Body of pancreas (tissue), 4 donors: ENCODE data around the gene ZWILCH.

Experiments
- POLR2A ChIP-seq, 3 donors: fragments of 450-650 bp; IDR thresholded peaks; one replicate each; pipeline ENCODE4 v1.6.1; 2016; ENCODE audit warnings: antibody characterized with exemption in 3 of 3, mild to moderate bottlenecking in 2 of 3
- TF ChIP-seq, protein P1 (sequence below), 7 experiments: fragments of 450-650 bp in 4 of 7; fragments of 200-600 bp in 3 of 7; sonication (generic) in 3 of 7; IDR thresholded peaks; one replicate each; pipeline ENCODE4 v1.5.1; 2016 to 2019; ENCODE audit warnings: antibody characterized with exemption in 7 of 7

DNA sequence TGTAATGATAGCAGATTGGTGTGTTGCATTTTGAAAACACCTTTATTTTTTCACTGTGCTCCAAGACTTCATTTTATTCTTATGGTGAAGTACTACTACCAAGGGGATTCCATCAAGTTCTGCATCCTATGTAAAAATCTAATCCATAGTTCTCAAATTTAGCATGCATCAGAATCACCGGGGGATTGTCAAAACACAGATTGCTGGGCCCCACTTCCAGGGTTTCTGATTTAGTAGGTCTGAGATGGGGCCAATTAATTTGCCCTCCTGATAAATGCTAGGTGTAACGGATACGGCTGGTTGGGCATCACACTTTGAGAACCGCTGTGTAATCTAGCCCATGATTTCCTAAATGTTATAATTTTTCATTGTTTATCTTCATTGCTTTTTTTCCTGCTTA lies 692 bp downstream of the ZWILCH start:
- TF ChIP-seq, protein P1, sequence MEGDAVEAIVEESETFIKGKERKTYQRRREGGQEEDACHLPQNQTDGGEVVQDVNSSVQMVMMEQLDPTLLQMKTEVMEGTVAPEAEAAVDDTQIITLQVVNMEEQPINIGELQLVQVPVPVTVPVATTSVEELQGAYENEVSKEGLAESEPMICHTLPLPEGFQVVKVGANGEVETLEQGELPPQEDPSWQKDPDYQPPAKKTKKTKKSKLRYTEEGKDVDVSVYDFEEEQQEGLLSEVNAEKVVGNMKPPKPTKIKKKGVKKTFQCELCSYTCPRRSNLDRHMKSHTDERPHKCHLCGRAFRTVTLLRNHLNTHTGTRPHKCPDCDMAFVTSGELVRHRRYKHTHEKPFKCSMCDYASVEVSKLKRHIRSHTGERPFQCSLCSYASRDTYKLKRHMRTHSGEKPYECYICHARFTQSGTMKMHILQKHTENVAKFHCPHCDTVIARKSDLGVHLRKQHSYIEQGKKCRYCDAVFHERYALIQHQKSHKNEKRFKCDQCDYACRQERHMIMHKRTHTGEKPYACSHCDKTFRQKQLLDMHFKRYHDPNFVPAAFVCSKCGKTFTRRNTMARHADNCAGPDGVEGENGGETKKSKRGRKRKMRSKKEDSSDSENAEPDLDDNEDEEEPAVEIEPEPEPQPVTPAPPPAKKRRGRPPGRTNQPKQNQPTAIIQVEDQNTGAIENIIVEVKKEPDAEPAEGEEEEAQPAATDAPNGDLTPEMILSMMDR (IDR thresholded peaks at IDR 0.05): no peak
- TF ChIP-seq POLR2A (IDR thresholded peaks at IDR 0.05): no peak
